BE2C (cell line): ENCODE results near the gene FAM111A.

Experiments
- DNase-seq: peaks from one replicate; pipeline ENCODE4 v3.0.0-alpha.2; 2020
- H3K27me3 ChIP-seq: fragments of 250-450 bp; sonication (Bioruptor Pico); 2 replicates; pipeline ENCODE4 v1.5.1; 2020; ENCODE audit warnings: mild to moderate bottlenecking
- H3K36me3 ChIP-seq: fragments of 250-450 bp; sonication (Bioruptor Pico); 2 replicates; pipeline ENCODE4 v1.5.1; 2020; ENCODE audit warnings: mild to moderate bottlenecking
- H3K4me1 ChIP-seq: fragments of 250-450 bp; sonication (Bioruptor Pico); 2 replicates; pipeline ENCODE4 v1.5.1; 2020
- H3K4me3 ChIP-seq: 2 replicates; pipeline ENCODE4 v1.5.1; 2011; ENCODE audit warnings: low read depth, low read length
- H3K9me3 ChIP-seq: fragments of 250-450 bp; sonication (Bioruptor Pico); 2 replicates; pipeline ENCODE4 v1.5.1; 2020
- CTCF ChIP-seq: IDR thresholded peaks from 2 replicates; pipeline ENCODE4 v1.5.1; 2012; ENCODE audit warnings: mild to moderate bottlenecking, low read depth, low read length

Gene FAM111A

GRCh38 chr11:59175091-59175501 lies 32.4 kb downstream of the FAM111A start:
- H3K36me3 ChIP-seq, result no peaks in the 10 kb centered on the region

GRCh38 chr11:59176330-59176729 lies 33.7 kb downstream of the FAM111A start:
- H3K4me3 ChIP-seq, result no peak overlapping the region
- H3K4me1 ChIP-seq, result no peaks in the 10 kb centered on the region
- no peak for TF ChIP-seq CTCF
- no peak for DNase-seq
- H3K36me3 ChIP-seq, result no peaks in the 10 kb centered on the region
- H3K9me3 ChIP-seq, result no peaks in the 10 kb centered on the region
- H3K27me3 ChIP-seq, result peaks cover 14% of the 10 kb centered on the region

More at GRCh38 chr11:59175091-59175501, 32.4 kb downstream of the FAM111A start:
- no peak overlapping the region for H3K4me3 ChIP-seq
- DNase-seq, result no peak
- H3K9me3 ChIP-seq, result no peaks in the 10 kb centered on the region
- H3K27me3 ChIP-seq, result peaks cover 14% of the 10 kb centered on the region
- TF ChIP-seq CTCF, result no peak
- H3K4me1 ChIP-seq, result no peaks in the 10 kb centered on the region

- Histone ChIP-seq H3K36me3 (no peaks in the 10 kb centered on the region), H3K27me3 (peaks cover under 1% of the 10 kb centered on the region), H3K4me1 (no peaks in the 10 kb centered on the region), H3K4me3 (no peak overlapping the region), H3K9me3 (no peaks in the 10 kb centered on the region)
- no peak for DNase-seq
- no peak for TF ChIP-seq CTCF
Observed at GRCh38 chr11:59178402-59178801, 35.7 kb downstream of the FAM111A start.

- TF ChIP-seq CTCF, result no peak
- Histone ChIP-seq H3K9me3 (no peaks in the 10 kb centered on the region), H3K36me3 (no peaks in the 10 kb centered on the region), H3K4me1 (no peaks in the 10 kb centered on the region), H3K27me3 (no peaks in the 10 kb centered on the region), H3K4me3 (no peak overlapping the region)
- no peak for DNase-seq
Observed at GRCh38 chr11:59179121-59179520, 36.5 kb downstream of the FAM111A start.

GRCh38 chr11:59180168-59180776 lies 37.6 kb downstream of the FAM111A start:
- Histone ChIP-seq H3K4me3 (no peak overlapping the region), H3K4me1 (no peaks in the 10 kb centered on the region), H3K9me3 (no peaks in the 10 kb centered on the region), H3K36me3 (no peaks in the 10 kb centered on the region), H3K27me3 (no peaks in the 10 kb centered on the region)
- no peak for DNase-seq
- no peak for TF ChIP-seq CTCF

GRCh38 chr11:59180907-59181306 lies 38.3 kb downstream of the FAM111A start:
- H3K4me1 ChIP-seq, result no peaks in the 10 kb centered on the region
- no peak for TF ChIP-seq CTCF
- no peaks in the 10 kb centered on the region for H3K36me3 ChIP-seq
- H3K9me3 ChIP-seq, result no peaks in the 10 kb centered on the region
- no peak for DNase-seq
- no peak overlapping the region for H3K4me3 ChIP-seq
- H3K27me3 ChIP-seq, result no peaks in the 10 kb centered on the region
